Right cardiac atrium (tissue), 5 donors: Measurements from ENCODE around the gene SRR. TPM values are rescaled to one million over a fixed set of nuclear protein-coding genes. Genes with fewer than 3 reads are reported as not detected.

Source experiments
- ATAC-seq, 2 donors: fragments of 200-7000 bp; cut with Tn5 transposase; one replicate each; pipeline versions ENCODE4 v1.8.0 to v1.9.1; 2020; ENCODE audit warnings: moderate library complexity in 2 of 2, mild to moderate bottlenecking in 1 of 2
- DNase-seq, 3 donors: peaks; one replicate each; pipeline ENCODE4 v3.0.0-alpha.2; 2020
- H3K27ac ChIP-seq: one replicate; pipeline ENCODE4 v1.5.1; 2013; ENCODE audit warnings: mild to moderate bottlenecking, low read length, control low read depth, moderate library complexity
- H3K27me3 ChIP-seq: one replicate; pipeline ENCODE4 v1.6.1; 2013; ENCODE audit not compliant: control insufficient read depth, insufficient read depth
- H3K4me1 ChIP-seq: one replicate; pipeline ENCODE4 v1.6.1; 2013; ENCODE audit warnings: low read length; ENCODE audit not compliant: control insufficient read depth, insufficient read depth
- H3K4me3 ChIP-seq: one replicate; pipeline ENCODE4 v1.5.1; 2013; ENCODE audit warnings: low read length, control low read depth
- H3K9me3 ChIP-seq: one replicate; pipeline ENCODE4 v1.6.1; 2013; ENCODE audit warnings: low read length; ENCODE audit not compliant: control insufficient read depth
- WGBS: extraction: QIAGEN DNeasy Blood & Tissue Kit; methylation state at CpG from one replicate; pipeline ENCODE4 v1.1.7; 2013; 5-methylcytosine and 5-hydroxymethylcytosine counted together
- intact Hi-C, 4 donors: fragments of 100-400 bp; cut with DNase I; formaldehyde crosslinking; loops; one replicate each; pipeline versions ENCODE4 v1.11.0 to v1.14.0; 2022 to 2023
- polyA plus RNA-seq: library from polyadenylated mRNA; stranded (reverse); fragments of 200-250 nt; gene quantifications from one replicate; pipeline ENCODE4 v1.2.3, GENCODE V29; 2013
- total RNA-seq, 4 donors: library from RNA; stranded (reverse); fragmentation: NEBNext Ultra II Directional; extraction: Animal tissue kit (Norgen Biotek cat#: 25700); gene quantifications; one replicate each; pipeline ENCODE4 v1.2.1, GENCODE V29; 2021
- donor health status: healthy with polysubstance abuse.
- donor health status: DM: no; HTN: yes; CAD: no.
- donor health status: DM: no; HTN: no; CAD: no.
- donor health status: DM: no; HTN: yes; CAD: no; lungs with severe emphysema.
- donor health status: DM: yes; HTN: yes; CAD: no.

Gene SRR
- total and polyA plus RNA-seq, 5 donors: 5.2 to 12.5 (median 11.3) TPM

- 45% methylated on average over 26 of the region's 26 CpGs for WGBS
- Histone ChIP-seq H3K4me1 (peaks cover 4% of the 10 kb centered on the region), H3K4me3 (no peak overlapping the region), H3K27me3 (no peaks in the 10 kb centered on the region), H3K9me3 (no peaks in the 10 kb centered on the region), H3K27ac (no peak overlapping the region)
- peak; percentile 70 to 88 (median 82) for DNase-seq
- intact Hi-C loops: loop anchor here in 1 of 4 donors (10.0 kb wide), 1 partner anchor 51 kb away; no protein-coding TSS in a partner anchor
- ATAC-seq: peak; percentile 70 to 79
Observed at GRCh38 chr17:2363851-2364762, 60.4 kb downstream of the SRR start.

- Histone ChIP-seq H3K27ac (no peak overlapping the region), H3K27me3 (no peaks in the 10 kb centered on the region), H3K4me3 (no peak overlapping the region), H3K4me1 (peaks cover 4% of the 10 kb centered on the region), H3K9me3 (no peaks in the 10 kb centered on the region)
- WGBS: 83% methylated on average over 12 of the region's 12 CpGs
- peak in 1 of 3 donors; percentile 44 for DNase-seq
- no peak for ATAC-seq
- intact Hi-C loops: loop anchor here in 1 of 4 donors (10.0 kb wide), 1 partner anchor 50 kb away; no protein-coding TSS in a partner anchor
Observed at GRCh38 chr17:2364763-2365116, 61.0 kb downstream of the SRR start.

GRCh38 chr17:2365132-2365531 is 61.4 kb downstream of the SRR start:
- Histone ChIP-seq H3K9me3 (no peaks in the 10 kb centered on the region), H3K4me1 (peaks cover 4% of the 10 kb centered on the region), H3K4me3 (no peak overlapping the region), H3K27me3 (no peaks in the 10 kb centered on the region), H3K27ac (no peak overlapping the region)
- DNase-seq: peak in 2 of 3 donors; percentile 38 to 58
- intact Hi-C loops: loop anchor here in 1 of 4 donors (10.0 kb wide), 1 partner anchor 50 kb away; no protein-coding TSS in a partner anchor
- ATAC-seq: no peak
- 97% methylated on average over 20 of the region's 20 CpGs for whole genome bisulfite sequencing

GRCh38 chr17:2366747-2367494 is 63.2 kb downstream of the SRR start:
- 84% methylated on average over 26 of the region's 26 CpGs for whole genome bisulfite sequencing

GRCh38 chr17:2368359-2368758 is 64.6 kb downstream of the SRR start:
- intact Hi-C loops: loop anchor here in 1 of 4 donors (10.0 kb wide), 1 partner anchor 46 kb away; no protein-coding TSS in a partner anchor
- ATAC-seq: no peak
- no peaks in the 10 kb centered on the region for H3K9me3 ChIP-seq
- DNase-seq: peak in 1 of 3 donors; percentile 36
- H3K27ac ChIP-seq: no peak overlapping the region
- 66% methylated on average over 8 of the region's 8 CpGs for WGBS
- no peaks in the 10 kb centered on the region for H3K27me3 ChIP-seq
- peaks cover 4% of the 10 kb centered on the region for H3K4me1 ChIP-seq
- no peak overlapping the region for H3K4me3 ChIP-seq

More at GRCh38 chr17:2366747-2367494, 63.2 kb downstream of the SRR start:
- no peak for ATAC-seq
- no peak overlapping the region for H3K27ac ChIP-seq
- no peaks in the 10 kb centered on the region for H3K9me3 ChIP-seq
- peak in 2 of 3 donors; percentile 38 to 43 for DNase-seq
- H3K4me1 ChIP-seq: peaks cover 4% of the 10 kb centered on the region
- no peak overlapping the region for H3K4me3 ChIP-seq
- intact Hi-C loops: loop anchor here in 1 of 4 donors (10.0 kb wide), 1 partner anchor 48 kb away; no protein-coding TSS in a partner anchor
- H3K27me3 ChIP-seq: no peaks in the 10 kb centered on the region

- no peak overlapping the region for H3K27ac ChIP-seq
- intact Hi-C loops: loop anchor here in 1 of 4 donors (10.0 kb wide), 1 partner anchor 46 kb away; no protein-coding TSS in a partner anchor
- peaks cover 2% of the 10 kb centered on the region for H3K4me1 ChIP-seq
- no peaks in the 10 kb centered on the region for H3K27me3 ChIP-seq
- WGBS: 59% methylated on average over 5 of the region's 5 CpGs
- ATAC-seq (no peak), DNase-seq (peak in 1 of 3 donors; percentile 35)
- H3K9me3 ChIP-seq: no peaks in the 10 kb centered on the region
- no peak overlapping the region for H3K4me3 ChIP-seq
Observed at GRCh38 chr17:2369039-2369438, 65.3 kb downstream of the SRR start.

- H3K4me3 ChIP-seq: no peak overlapping the region
- DNase-seq (peak in 2 of 3 donors; percentile 56 to 59), ATAC-seq (peak; percentile 9 to 15)
- H3K27ac ChIP-seq: no peak overlapping the region
- 66% methylated on average over 20 of the region's 20 CpGs for WGBS
- H3K4me1 ChIP-seq: no peaks in the 10 kb centered on the region
- intact Hi-C loops: loop anchor here in 1 of 4 donors (10.0 kb wide), 1 partner anchor 45 kb away; no protein-coding TSS in a partner anchor
- H3K9me3 ChIP-seq: no peaks in the 10 kb centered on the region
- no peaks in the 10 kb centered on the region for H3K27me3 ChIP-seq
Observed at GRCh38 chr17:2369551-2370210, 65.9 kb downstream of the SRR start.

- 87% methylated on average over 11 of the region's 11 CpGs for WGBS
- Histone ChIP-seq H3K4me3 (no peak overlapping the region), H3K9me3 (no peaks in the 10 kb centered on the region), H3K27me3 (no peaks in the 10 kb centered on the region), H3K27ac (no peak overlapping the region), H3K4me1 (no peaks in the 10 kb centered on the region)
- DNase-seq (peak in 2 of 3 donors; percentile 43 to 47), ATAC-seq (no peak)
- intact Hi-C loops: no loop called here
Observed at GRCh38 chr17:2370211-2370589, 66.5 kb downstream of the SRR start.

GRCh38 chr17:2371183-2372130 is 67.7 kb downstream of the SRR start:
- H3K27me3 ChIP-seq: no peaks in the 10 kb centered on the region
- peak in 2 of 3 donors; percentile 41 to 50 for DNase-seq
- ATAC-seq: no peak
- H3K9me3 ChIP-seq: no peaks in the 10 kb centered on the region
- no peaks in the 10 kb centered on the region for H3K4me1 ChIP-seq
- no peak overlapping the region for H3K27ac ChIP-seq
- whole genome bisulfite sequencing: 96% methylated on average over 30 of the region's 30 CpGs
- intact Hi-C loops: no loop called here
- no peak overlapping the region for H3K4me3 ChIP-seq
